ENCODE measurements around the gene OBP2B.

GRCh38 chr9:133210609-133211008 lies 1.6 kb upstream of the OBP2B start:
- no peak for TF ChIP-seq EZH2phosphoT487 (conservative IDR thresholded peaks at IDR 0.05; ENCODE audit: low read length)
- TF ChIP-seq, protein P1, sequence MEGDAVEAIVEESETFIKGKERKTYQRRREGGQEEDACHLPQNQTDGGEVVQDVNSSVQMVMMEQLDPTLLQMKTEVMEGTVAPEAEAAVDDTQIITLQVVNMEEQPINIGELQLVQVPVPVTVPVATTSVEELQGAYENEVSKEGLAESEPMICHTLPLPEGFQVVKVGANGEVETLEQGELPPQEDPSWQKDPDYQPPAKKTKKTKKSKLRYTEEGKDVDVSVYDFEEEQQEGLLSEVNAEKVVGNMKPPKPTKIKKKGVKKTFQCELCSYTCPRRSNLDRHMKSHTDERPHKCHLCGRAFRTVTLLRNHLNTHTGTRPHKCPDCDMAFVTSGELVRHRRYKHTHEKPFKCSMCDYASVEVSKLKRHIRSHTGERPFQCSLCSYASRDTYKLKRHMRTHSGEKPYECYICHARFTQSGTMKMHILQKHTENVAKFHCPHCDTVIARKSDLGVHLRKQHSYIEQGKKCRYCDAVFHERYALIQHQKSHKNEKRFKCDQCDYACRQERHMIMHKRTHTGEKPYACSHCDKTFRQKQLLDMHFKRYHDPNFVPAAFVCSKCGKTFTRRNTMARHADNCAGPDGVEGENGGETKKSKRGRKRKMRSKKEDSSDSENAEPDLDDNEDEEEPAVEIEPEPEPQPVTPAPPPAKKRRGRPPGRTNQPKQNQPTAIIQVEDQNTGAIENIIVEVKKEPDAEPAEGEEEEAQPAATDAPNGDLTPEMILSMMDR (IDR thresholded peaks at IDR 0.05; ENCODE audit: insufficient read depth, low read length, poor library complexity, severe bottlenecking) = no peak
